Measurements from ENCODE around the gene DBF4B. TPM values are rescaled to one million over a fixed set of nuclear protein-coding genes. Genes with fewer than 3 reads are reported as not detected.
"Not testable (repeated sequence)": the region's sequence is repeated elsewhere in the genome, so short reads cannot be mapped to it uniquely, and the experiment has no call there.

DBF4B gene
- total RNA-seq, 2 experiments from 2014 or later: 26.2 to 32.9 TPM

DNA sequence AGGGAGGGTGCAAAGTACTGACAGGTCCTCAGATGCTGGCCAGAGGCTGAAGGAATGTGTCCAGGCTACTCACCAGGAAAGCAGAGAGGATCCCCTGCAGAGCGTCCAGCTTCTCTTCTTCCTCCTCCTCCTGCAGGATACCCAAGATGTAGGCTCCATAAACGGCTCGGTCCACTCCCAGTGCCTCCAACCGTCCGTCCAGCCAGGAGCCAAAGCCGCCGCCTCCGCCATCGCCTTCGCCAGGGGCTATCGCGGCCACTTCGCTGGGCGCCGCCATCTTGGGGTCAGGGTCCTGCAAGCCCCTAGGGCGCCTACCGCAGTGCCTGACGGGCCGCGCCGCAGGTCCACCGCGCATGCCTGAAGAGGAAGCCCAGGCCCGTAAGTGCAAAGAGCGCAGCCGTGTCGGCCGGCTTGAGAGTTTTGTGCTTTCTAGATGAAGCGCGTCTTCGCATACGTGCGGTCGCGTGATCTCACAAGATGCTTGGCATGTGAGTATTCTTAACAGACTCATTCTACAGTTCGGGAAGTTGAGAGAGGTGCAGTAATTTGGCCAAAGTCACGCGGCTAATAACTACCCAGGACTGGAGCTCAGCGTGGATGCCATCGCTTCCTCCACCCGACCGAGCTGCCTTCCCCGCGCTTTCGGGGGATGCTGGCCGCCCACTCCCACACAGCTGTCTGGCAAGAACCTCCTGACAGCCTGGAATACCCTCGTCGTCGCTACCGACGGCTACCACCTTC lies 18.8 kb upstream of the DBF4B start, which contains the start of gene CCDC43:
TSS of gene CCDC43 (minus strand) at position 300 of the 741 bp plus-strand sequence. CDS start at position 277, 23 bp downstream.
- Mint-ChIP-seq H3K4me3 (peak within 1 kb of the TSS; percentile 96), H3K36me3 (ENCODE audit: low read depth) (peaks cover 7% of the 10 kb centered on the region), H3K27me3 (no peaks in the 10 kb centered on the region), H3K27ac (peak within 1 kb of the TSS; percentile 92), H3K9me3 (no peaks in the 10 kb centered on the region), H3K4me1 (peaks cover 40% of the 10 kb centered on the region)
- CTCF ChIA-PET: interaction anchor here (1.3 kb wide), 1 partner anchor 19 kb away, joined by 4 read pairs; the partner anchor contains the start of gene DBF4B
- POLR2A ChIA-PET: interaction anchor here (0.6 to 0.7 kb wide), 2 partner anchors 28 to 533 kb away, joined by 3 to 4 read pairs; no protein-coding TSS in a partner anchor
- peak; percentile 92 for DNase-seq

DNA sequence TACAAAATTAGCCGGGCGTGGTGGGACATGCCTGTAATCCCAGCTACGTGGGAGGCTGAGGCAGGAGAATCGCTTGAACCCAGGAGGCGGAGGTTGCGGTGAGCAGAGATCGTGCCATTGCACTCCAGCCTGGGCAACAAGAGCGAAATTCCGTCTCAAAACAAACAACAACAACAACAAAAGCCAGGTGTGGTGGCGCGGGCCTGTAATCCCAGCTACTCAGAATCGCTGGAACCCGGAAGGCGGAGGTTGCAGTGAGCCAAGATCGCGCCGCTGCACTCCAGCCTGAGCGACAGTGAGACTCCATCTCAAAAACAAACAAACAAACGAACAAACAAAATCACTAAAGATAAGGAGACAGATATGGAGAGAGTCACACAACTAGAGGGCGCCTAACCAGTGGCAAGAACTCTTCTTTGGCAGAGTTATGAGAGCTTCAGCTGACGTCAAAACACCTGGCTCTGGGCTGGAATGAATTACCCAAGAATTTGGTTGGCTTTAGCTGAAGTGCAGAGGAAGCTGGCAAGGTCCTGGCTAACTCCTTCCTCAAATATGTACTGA lies 17.6 kb upstream of the DBF4B start:
- POLR2A ChIA-PET: interaction anchor here (0.6 to 0.7 kb wide), 2 partner anchors 13 to 18 kb away, joined by 4 read pairs; partner anchors contain the start of gene DBF4B
- H3K27me3 Mint-ChIP-seq; H3K36me3 Mint-ChIP-seq (ENCODE audit: low read depth); H3K9me3 Mint-ChIP-seq: not testable (repeated sequence)
- H3K27ac Mint-ChIP-seq: peak overlapping the region; percentile 83
- peak; percentile 33 for DNase-seq
- H3K4me1 Mint-ChIP-seq: peaks cover 38% of the 10 kb centered on the region
- peak overlapping the region; percentile 96 for H3K4me3 Mint-ChIP-seq
- CTCF ChIA-PET: interaction anchor here (1.2 kb wide), 1 partner anchor 183 kb away, joined by 3 read pairs; no protein-coding TSS in a partner anchor

DNA sequence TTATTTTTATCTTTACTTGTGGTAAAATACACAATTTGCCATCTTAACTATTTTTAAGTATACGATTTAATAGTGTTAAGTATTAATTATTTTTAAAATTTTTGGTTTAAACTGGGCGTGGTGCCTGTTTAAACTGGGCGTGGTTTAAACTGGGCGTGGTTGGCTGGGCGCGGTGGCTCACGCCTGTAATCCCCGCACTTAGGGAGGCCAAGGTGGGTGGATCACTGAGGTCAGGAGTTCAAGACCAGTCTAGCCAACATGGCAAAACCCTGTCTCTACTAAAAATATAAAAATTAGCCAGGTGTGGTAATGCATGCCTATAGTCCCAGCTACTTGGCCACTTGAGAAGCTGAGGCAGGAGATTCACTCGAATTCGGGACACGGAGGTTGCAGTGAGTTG lies 14.9 kb upstream of the DBF4B start:
- H3K4me1 Mint-ChIP-seq: peaks cover 24% of the 10 kb centered on the region
- H3K4me3 Mint-ChIP-seq: no peak overlapping the region
- H3K27me3 Mint-ChIP-seq: no peaks in the 10 kb centered on the region
- DNase-seq: no peak
- peaks cover 2% of the 10 kb centered on the region for H3K36me3 Mint-ChIP-seq (ENCODE audit: low read depth)
- H3K27ac Mint-ChIP-seq: no peak overlapping the region
- H3K9me3 Mint-ChIP-seq: no peaks in the 10 kb centered on the region
- POLR2A ChIA-PET: no interaction called here
- CTCF ChIA-PET: interaction anchor here (1.6 kb wide), 1 partner anchor 15 kb away, joined by 4 read pairs; the partner anchor contains the start of gene DBF4B

DNA sequence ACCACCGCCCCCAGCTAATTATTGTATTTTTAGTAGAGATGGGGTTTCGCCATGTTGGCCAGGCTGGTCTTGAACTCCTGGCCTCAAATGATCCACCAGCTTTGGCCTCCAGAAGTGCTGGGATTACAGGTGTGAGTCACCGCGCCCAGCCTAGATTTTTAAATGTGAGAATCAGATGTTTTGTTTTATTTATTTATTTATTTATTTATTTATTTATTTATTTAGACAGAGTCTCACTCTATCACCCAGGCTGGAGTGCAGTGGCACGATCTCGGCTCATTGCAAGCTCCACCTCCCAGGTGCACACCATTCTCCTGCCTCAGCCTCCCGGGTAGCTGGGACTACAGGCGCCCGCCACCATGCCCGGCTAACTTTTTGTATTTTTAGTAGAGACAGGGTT lies 8.2 kb upstream of the DBF4B start:
- DNase-seq; H3K9me3 Mint-ChIP-seq; H3K27me3 Mint-ChIP-seq; H3K4me3 Mint-ChIP-seq; H3K36me3 Mint-ChIP-seq (ENCODE audit: low read depth); H3K4me1 Mint-ChIP-seq; H3K27ac Mint-ChIP-seq; POLR2A ChIA-PET: not testable (repeated sequence)
- CTCF ChIA-PET: interaction anchor here (0.6 to 2.1 kb wide), 2 partner anchors 8 to 908 kb away, joined by 4 to 5 read pairs; partner anchors contain the start of gene DBF4B

DNA sequence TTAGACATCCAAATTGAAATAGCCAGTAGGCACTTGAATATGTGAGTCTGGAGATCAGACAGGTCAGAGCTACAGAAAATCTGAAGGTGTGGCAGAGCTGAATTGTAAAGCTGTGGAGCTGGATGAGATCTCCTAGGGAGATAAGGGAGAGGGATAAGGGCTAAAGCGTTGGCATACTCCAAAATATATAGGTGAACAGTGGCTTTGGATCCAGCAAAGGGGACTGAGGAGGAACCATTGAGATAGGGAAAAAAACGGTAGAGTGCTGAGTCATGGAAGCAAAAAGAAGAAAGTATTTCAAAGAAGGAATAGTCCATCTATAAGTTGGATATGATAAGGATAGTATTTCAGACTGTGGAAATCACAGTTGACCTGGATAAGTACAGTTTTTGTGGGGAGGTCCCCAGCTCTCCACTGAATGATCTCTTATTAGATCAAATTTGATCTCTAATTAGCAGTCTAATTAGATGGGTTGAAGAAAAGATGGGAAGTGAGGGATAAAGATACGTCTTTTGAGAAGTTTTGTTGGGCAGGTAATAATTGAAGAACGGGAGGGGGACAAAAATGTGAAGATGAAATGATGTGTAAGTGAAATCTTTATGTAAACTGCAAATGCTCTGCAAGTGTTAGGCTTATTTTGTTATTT lies 587 bp upstream of the DBF4B start:
- H3K27me3 Mint-ChIP-seq: peaks cover 2% of the 10 kb centered on the region
- peaks cover 8% of the 10 kb centered on the region for H3K4me1 Mint-ChIP-seq
- CTCF ChIA-PET: interaction anchor here (1.1 to 2.0 kb wide), 3 partner anchors 8 to 19 kb away, joined by 4 read pairs; no protein-coding TSS in a partner anchor
- POLR2A ChIA-PET: no interaction called here
- H3K4me3 Mint-ChIP-seq: no peak overlapping the region
- H3K27ac Mint-ChIP-seq: no peak overlapping the region
- no peak for DNase-seq
- H3K36me3 Mint-ChIP-seq (ENCODE audit: low read depth): no peaks in the 10 kb centered on the region
- H3K9me3 Mint-ChIP-seq: no peaks in the 10 kb centered on the region

DNA sequence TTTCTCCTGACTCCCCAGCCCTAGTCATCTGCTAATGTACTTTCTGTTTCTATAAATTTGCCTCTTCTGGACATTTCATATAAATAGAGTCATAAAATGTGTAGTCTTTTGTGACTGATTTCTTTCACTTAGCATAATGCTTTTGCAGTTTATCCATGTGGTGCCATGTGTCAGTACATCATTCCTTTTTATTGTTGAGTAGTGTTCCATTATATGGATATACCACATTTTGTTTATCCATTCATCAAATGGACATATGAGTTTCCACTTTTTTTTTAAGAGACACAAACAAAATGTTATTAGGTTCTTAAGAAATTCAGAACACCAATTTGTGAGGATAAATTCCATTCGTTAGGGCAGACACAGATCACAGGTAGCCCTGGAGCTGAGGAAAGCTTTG lies 11.0 kb downstream of the DBF4B start:
- Mint-ChIP-seq H3K27ac (no peak overlapping the region), H3K27me3 (no peaks in the 10 kb centered on the region), H3K4me3 (no peak overlapping the region), H3K36me3 (ENCODE audit: low read depth) (peaks cover 16% of the 10 kb centered on the region), H3K4me1 (no peaks in the 10 kb centered on the region), H3K9me3 (no peaks in the 10 kb centered on the region)
- no peak for DNase-seq
- POLR2A ChIA-PET: no interaction called here
- CTCF ChIA-PET: interaction anchor here (1.0 kb wide), 1 partner anchor 8 kb away, joined by 3 read pairs; no protein-coding TSS in a partner anchor

DNA sequence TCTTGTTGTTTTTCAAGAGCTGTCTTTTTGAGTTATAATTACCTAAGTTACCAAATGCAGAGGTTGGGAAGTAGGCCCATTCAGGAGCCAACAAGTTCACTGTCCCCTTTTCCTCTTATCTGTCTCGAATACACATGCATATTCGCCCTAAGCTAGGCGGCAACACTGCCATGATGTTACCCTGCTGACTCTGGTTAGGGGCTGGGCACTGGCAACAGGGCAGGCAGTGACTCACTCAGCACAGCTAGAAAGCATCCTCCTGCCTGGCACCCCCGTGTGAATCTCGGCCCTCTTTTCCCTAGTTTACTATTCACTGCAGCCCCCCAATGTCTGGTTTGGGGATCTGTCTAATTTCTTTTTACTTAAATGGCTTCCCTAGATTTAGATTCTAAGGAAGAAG lies 13.8 kb downstream of the DBF4B start:
- Mint-ChIP-seq H3K4me1 (no peaks in the 10 kb centered on the region), H3K27ac (no peak overlapping the region), H3K36me3 (ENCODE audit: low read depth) (peaks cover 7% of the 10 kb centered on the region), H3K9me3 (no peaks in the 10 kb centered on the region), H3K27me3 (no peaks in the 10 kb centered on the region), H3K4me3 (no peak overlapping the region)
- DNase-seq: no peak
- ChIA-PET POLR2A (no interaction called here), CTCF (interaction anchor here (0.9 kb wide), 1 partner anchor 21 kb away, joined by 4 read pairs; no protein-coding TSS in a partner anchor)

DNA sequence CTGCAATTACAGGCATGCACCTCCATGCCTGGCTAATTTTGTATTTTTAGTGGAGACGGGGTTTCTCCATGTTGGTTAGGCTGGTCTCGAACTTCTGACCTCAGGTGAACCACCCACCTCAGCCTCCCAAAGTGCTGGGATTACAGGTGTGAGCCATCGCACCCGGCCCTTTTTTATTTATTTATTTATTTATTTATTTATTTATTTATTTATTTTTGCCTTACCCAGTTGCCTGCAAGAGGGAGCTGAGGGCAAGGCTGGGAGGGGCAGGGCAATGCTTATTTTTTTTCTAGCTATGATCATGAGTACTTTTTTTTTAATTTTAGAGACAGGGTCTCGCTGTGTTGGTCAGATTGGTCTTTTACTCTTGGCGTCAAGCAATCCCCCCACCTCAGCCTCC lies 17.7 kb downstream of the DBF4B start:
- H3K4me1 Mint-ChIP-seq, H3K27me3 Mint-ChIP-seq, CTCF ChIA-PET, H3K9me3 Mint-ChIP-seq, H3K4me3 Mint-ChIP-seq, DNase-seq, H3K27ac Mint-ChIP-seq, POLR2A ChIA-PET: not testable (repeated sequence)
- H3K36me3 Mint-ChIP-seq (ENCODE audit: low read depth): peaks cover 13% of the 10 kb centered on the region

DNA sequence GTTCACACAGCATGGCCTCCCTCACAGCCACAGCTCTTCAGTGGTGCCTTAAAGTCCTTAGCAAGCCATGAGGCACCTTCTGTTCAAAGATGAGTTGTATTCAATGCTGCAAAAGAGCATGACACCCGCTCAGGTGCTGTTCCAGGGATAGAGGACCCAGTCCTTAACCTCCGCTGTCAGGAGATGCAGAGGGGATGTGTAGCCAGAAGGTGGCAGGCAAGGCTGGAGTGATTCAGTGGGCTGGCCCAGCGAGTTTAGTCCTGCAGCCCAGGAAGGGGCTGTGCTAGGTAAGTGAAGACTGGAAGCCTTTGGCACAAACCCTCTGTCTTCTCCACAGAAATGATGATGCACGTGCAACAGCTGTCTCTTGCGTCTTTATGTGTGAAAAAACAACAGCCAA lies 25.3 kb downstream of the DBF4B start:
- CTCF ChIA-PET: interaction anchor here (0.9 kb wide), 1 partner anchor 9 kb away, joined by 3 read pairs; no protein-coding TSS in a partner anchor
- no peak for DNase-seq
- Mint-ChIP-seq H3K27me3 (no peaks in the 10 kb centered on the region), H3K36me3 (ENCODE audit: low read depth) (peaks cover 15% of the 10 kb centered on the region), H3K27ac (no peak overlapping the region), H3K4me1 (no peaks in the 10 kb centered on the region), H3K4me3 (no peak overlapping the region), H3K9me3 (no peaks in the 10 kb centered on the region)
- POLR2A ChIA-PET: no interaction called here

DNA sequence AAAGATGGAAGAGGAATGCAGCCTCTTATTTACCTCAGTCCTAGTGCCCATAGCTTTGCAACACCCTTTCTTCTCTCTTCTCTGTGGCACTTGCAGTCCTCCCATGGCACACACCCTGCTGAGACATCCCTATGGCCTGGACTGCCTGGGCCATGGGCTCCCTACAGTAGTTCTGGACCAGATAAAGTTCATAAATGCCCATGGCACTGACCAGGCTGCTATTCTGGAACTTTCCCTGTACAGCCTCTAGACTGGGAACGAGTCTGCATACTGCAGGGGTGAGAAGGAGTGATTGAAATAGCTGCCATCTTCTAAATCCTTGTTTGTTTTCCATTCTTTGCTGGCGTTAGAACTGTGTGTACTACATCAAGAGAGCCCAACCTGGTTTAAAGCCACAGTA lies 25.8 kb downstream of the DBF4B start:
- CTCF ChIA-PET: interaction anchor here (0.6 kb wide), 1 partner anchor 89 kb away, joined by 3 read pairs; no protein-coding TSS in a partner anchor
- H3K9me3 Mint-ChIP-seq: no peaks in the 10 kb centered on the region

DNA sequence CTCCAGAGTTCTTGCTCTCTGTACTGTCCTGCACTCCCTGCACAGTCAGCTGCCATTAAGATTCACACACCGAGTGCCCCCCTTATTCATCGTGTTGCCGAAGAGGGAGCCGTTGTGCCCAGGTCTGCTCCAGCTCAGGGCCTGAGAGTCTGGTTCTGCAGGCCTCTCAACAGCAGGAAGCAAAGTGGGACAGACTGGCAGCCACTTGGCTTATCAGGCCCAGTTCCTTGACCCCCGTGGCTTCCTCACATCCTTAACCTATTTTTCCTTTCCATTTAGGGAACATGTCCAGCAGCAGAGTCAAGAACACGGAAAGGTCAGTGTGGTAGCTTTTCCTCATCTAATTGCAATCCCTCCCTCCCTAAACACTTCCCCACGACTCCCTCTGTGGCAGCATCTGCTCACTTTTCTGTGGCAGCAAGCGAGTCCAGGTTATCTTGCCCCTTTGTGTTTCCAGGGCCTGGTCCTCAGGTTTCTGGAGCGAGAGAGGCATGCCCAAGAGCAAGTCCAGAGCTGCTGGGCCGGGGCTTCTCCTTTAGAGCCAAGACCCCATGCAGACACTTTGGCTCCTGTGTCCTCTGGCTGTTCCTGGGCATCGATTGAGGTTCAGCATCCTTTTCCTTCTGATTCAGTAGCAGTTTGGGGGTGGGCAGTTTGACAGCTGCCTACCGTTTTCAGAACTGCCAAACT lies 28.2 kb downstream of the DBF4B start:
- Mint-ChIP-seq H3K27me3 (no peaks in the 10 kb centered on the region), H3K36me3 (ENCODE audit: low read depth) (peaks cover 8% of the 10 kb centered on the region), H3K4me1 (no peaks in the 10 kb centered on the region), H3K27ac (no peak overlapping the region), H3K4me3 (no peak overlapping the region), H3K9me3 (no peaks in the 10 kb centered on the region)
- ChIA-PET CTCF (interaction anchor here (1.4 kb wide), 1 partner anchor 8 kb away, joined by 3 read pairs; no protein-coding TSS in a partner anchor), POLR2A (no interaction called here)
- no peak for DNase-seq

More for the DNA sequence above, 25.8 kb downstream of the DBF4B start:
- Mint-ChIP-seq H3K4me3 (no peak overlapping the region), H3K27me3 (no peaks in the 10 kb centered on the region), H3K27ac (no peak overlapping the region), H3K4me1 (no peaks in the 10 kb centered on the region), H3K36me3 (ENCODE audit: low read depth) (peaks cover 15% of the 10 kb centered on the region)
- DNase-seq: no peak
- POLR2A ChIA-PET: no interaction called here

DNA sequence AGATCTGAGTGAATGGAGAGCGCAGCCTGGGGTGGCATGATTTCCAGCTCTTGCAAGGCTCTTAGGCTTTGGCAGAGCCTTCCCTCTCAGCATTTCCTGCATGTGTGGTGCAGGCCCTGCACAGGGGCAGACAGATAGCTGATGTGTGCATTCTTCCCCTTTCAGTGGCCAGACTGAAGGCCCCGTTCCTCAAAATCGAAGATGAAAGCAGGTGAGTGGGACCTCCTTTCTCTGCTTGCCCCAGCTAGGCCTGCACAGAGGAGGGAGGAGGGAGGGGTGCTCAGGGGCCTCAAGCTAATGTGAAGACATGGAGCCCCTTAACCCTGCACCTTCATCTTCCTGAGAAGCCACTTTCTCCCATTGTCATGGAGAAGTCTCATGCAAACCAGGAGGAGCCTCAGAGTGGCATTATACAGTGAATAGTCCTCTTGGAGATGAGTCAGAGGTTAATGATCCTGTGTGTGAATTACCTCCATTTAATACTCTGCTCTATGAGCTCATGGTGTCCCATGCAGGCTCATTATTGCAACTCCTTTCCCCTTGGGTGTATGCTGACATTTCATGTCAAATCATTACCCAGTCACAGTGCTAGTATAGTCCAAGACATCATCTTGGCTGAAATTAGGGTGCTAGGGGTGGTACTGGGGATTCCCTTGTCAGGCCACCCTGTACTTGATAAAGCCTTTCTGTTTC lies 29.9 kb downstream of the DBF4B start:
- Mint-ChIP-seq H3K27ac (no peak overlapping the region), H3K27me3 (no peaks in the 10 kb centered on the region), H3K9me3 (no peaks in the 10 kb centered on the region), H3K4me3 (no peak overlapping the region), H3K36me3 (ENCODE audit: low read depth) (peaks cover 8% of the 10 kb centered on the region), H3K4me1 (no peaks in the 10 kb centered on the region)
- ChIA-PET CTCF (no interaction called here), POLR2A (no interaction called here)
- DNase-seq: no peak

All from activated CD4-positive, alpha-beta T cell treated with anti-CD3 and anti-CD28 coated beads, Interleukin-2, amount 10 ng/mL, durations not matched to agents 7 days and 5 days (primary cell).